Tibial nerve (tissue), 3 donors: ENCODE data around the gene ECD.

Experiments used
- CTCF ChIP-seq, 5 experiments: fragments of 200-600 bp in 3 of 5; fragments of 450-650 bp in 2 of 5; sonication (generic) in 3 of 5; IDR thresholded peaks; one replicate each; pipeline ENCODE4 v1.5.1; 2016 to 2019; ENCODE audit warnings: antibody characterized with exemption in 5 of 5, mild to moderate bottlenecking in 3 of 5, moderate library complexity in 2 of 5
- POLR2A ChIP-seq, 2 donors: fragments of 450-650 bp; IDR thresholded peaks; one replicate each; pipeline ENCODE4 v1.6.1; 2017; ENCODE audit warnings: antibody characterized with exemption in 2 of 2, mild to moderate bottlenecking in 2 of 2, moderate library complexity in 2 of 2

- TF ChIP-seq CTCF (IDR thresholded peaks at IDR 0.05) (no peak), POLR2A (IDR thresholded peaks at IDR 0.05) (no peak)
Observed at GRCh38 chr10:73182568-73182967, 14.8 kb upstream of the ECD start.
